MCF 10A (cell line): Measurements from ENCODE around the gene ZEB1. TPM values are rescaled to one million over a fixed set of nuclear protein-coding genes. Genes with fewer than 3 reads are reported as not detected.

ENCODE experiments used
- BruUV-seq: library from RNA; stranded (reverse); fragments of 400-500 nt; replicated peaks from 2 replicates; lab custom pipeline; 2021; lab: Mats Ljungman, UMichigan
- CTCF ChIA-PET: fragments of 300-600 bp; sonication (Branson Sonifier 250); formaldehyde crosslinking; extraction: SDS; loops from one replicate; lab custom pipeline; 2021; ENCODE audit warnings: antibody characterized with exemption, inconsistent platforms; lab: Yijun Ruan, JAX
- POLR2A ChIA-PET: fragments of 300-600, 350-650 bp; sonication (Branson Sonifier 250); formaldehyde crosslinking; extraction: SDS; loops from one replicate; lab custom pipeline; 2020; ENCODE audit warnings: antibody characterized with exemption, inconsistent platforms; lab: Yijun Ruan, JAX
- DNase-seq: peaks from one replicate; pipeline ENCODE4 v3.0.0-alpha.2; 2018; ENCODE audit not compliant: unreplicated experiment
- H3K27ac Mint-ChIP-seq: one replicate; pipeline ENCODE4 v1.8.0; 2022; ENCODE audit warnings: mild to moderate bottlenecking, low read depth, mixed read lengths; ENCODE audit not compliant: unreplicated experiment
- H3K27me3 Mint-ChIP-seq: one replicate; pipeline ENCODE4 v1.8.0; 2022; ENCODE audit warnings: mixed read lengths; ENCODE audit not compliant: insufficient read depth, unreplicated experiment
- H3K36me3 Mint-ChIP-seq: one replicate; pipeline ENCODE4 v1.8.0; 2022; ENCODE audit warnings: mild to moderate bottlenecking, moderate library complexity, mixed read lengths; ENCODE audit not compliant: insufficient read depth, unreplicated experiment
- H3K4me1 Mint-ChIP-seq: one replicate; pipeline ENCODE4 v1.8.0; 2022; ENCODE audit warnings: mixed read lengths; ENCODE audit not compliant: insufficient read depth, unreplicated experiment
- H3K4me3 Mint-ChIP-seq: one replicate; pipeline ENCODE4 v1.8.0; 2022; ENCODE audit warnings: mild to moderate bottlenecking, moderate library complexity, mixed read lengths; ENCODE audit not compliant: unreplicated experiment
- H3K9me3 Mint-ChIP-seq: one replicate; pipeline ENCODE4 v1.8.0; 2022; ENCODE audit warnings: mixed read lengths; ENCODE audit not compliant: unreplicated experiment
- intact Hi-C: fragments of 100-400 bp; cut with micrococcal nuclease; formaldehyde crosslinking; loops from 2 replicates; pipeline ENCODE4 v1.14.1; 2022
- total RNA-seq: library from RNA; stranded (reverse); gene quantifications from 2 replicates; pipeline ENCODE4 v1.2.3, GENCODE V29; 2022
- TF ChIP-seq, protein P1 (sequence below): fragments of 200-600 bp; IDR thresholded peaks from one replicate; pipeline ENCODE4 v1.8.0; 2022; ENCODE audit warnings: antibody characterized with exemption, mild to moderate bottlenecking; ENCODE audit not compliant: unreplicated experiment

The ZEB1 gene
- total RNA-seq, 1 experiment from 2014 or later: 15.1 TPM

DNA sequence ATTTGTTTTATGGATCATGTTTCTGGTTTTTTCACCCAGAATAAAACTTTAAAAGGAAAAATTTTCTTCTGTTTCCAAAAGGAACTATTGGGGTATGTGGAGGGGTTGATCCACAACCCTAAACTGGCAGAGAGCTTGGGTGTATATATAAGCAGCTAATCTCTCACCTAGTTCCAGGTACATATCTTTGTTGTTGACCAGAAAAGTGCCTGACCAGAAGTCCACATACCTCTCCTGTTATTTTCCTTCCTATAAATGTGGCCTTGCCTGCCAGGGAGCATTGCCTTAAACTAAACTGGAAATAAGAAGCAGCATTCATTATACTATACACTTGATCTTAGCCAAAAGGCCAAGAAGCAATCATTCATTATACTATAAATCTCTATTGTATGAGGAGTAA is 112.0 kb downstream of the ZEB1 start:
- peaks cover 8% of the 10 kb centered on the region for H3K4me1 Mint-ChIP-seq
- no peaks in the 10 kb centered on the region for H3K27me3 Mint-ChIP-seq
- TF ChIP-seq, protein P1, sequence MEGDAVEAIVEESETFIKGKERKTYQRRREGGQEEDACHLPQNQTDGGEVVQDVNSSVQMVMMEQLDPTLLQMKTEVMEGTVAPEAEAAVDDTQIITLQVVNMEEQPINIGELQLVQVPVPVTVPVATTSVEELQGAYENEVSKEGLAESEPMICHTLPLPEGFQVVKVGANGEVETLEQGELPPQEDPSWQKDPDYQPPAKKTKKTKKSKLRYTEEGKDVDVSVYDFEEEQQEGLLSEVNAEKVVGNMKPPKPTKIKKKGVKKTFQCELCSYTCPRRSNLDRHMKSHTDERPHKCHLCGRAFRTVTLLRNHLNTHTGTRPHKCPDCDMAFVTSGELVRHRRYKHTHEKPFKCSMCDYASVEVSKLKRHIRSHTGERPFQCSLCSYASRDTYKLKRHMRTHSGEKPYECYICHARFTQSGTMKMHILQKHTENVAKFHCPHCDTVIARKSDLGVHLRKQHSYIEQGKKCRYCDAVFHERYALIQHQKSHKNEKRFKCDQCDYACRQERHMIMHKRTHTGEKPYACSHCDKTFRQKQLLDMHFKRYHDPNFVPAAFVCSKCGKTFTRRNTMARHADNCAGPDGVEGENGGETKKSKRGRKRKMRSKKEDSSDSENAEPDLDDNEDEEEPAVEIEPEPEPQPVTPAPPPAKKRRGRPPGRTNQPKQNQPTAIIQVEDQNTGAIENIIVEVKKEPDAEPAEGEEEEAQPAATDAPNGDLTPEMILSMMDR: no peak
- intact Hi-C loops: no loop called here
- H3K9me3 Mint-ChIP-seq: peaks cover 32% of the 10 kb centered on the region
- BruUV-seq: no TSS peak
- ChIA-PET CTCF (no interaction called here), POLR2A (no interaction called here)
- DNase-seq: no peak
- no peak overlapping the region for H3K27ac Mint-ChIP-seq
- no peak overlapping the region for H3K4me3 Mint-ChIP-seq
- H3K36me3 Mint-ChIP-seq: no peaks in the 10 kb centered on the region

DNA sequence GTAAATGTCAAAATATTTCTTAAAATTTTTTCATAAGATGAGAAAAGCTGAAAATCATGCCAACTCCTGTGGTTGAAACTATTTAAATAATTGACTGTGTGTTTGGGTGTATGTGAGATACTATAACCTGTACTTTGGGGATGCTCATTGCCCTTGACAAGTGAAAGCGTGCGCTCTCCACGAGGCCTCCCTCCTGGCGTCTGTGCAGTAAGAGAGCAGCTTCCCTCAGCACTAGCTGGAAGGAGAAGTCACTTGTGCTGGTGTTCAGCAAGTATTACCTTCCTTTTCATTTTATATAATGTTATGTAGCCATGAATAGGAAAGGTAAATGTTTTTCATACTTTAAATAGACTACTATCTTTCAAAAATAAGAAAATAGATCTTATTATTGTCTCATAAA is 118.9 kb downstream of the ZEB1 start:
- peaks cover 30% of the 10 kb centered on the region for H3K9me3 Mint-ChIP-seq
- CTCF ChIA-PET: no interaction called here
- no peaks in the 10 kb centered on the region for H3K36me3 Mint-ChIP-seq
- POLR2A ChIA-PET: no interaction called here
- no peak for DNase-seq
- H3K4me3 Mint-ChIP-seq: no peak overlapping the region
- intact Hi-C loops: no loop called here
- H3K27ac Mint-ChIP-seq: no peak overlapping the region
- TF ChIP-seq, protein P1: no peak
- no TSS peak for BruUV-seq
- H3K27me3 Mint-ChIP-seq: no peaks in the 10 kb centered on the region
- no peaks in the 10 kb centered on the region for H3K4me1 Mint-ChIP-seq

DNA sequence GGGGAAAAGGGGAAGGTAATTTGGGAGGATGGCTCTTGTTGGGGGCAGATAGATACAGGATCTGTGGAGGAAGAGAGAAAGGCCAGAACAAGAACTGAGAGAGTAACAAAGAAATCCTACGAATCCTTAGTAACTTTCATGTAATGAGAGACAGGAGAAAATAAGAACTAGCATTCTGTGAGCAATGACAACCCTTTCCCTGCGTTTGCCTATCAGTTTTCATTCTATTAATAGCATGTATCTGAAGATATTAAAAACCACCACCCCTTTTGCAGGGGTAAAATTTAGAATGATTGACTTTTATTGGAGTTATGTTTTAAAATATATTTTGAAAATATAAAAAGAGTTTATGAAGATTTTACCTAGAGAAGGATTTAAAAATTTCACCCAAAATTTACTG is 132.8 kb downstream of the ZEB1 start:
- no peak overlapping the region for H3K4me3 Mint-ChIP-seq
- POLR2A ChIA-PET: interaction anchor here (0.9 kb wide), 1 partner anchor 27 kb away, joined by 3 read pairs; no protein-coding TSS in a partner anchor
- TF ChIP-seq, protein P1: no peak

GRCh38 chr10:31456468-31456867 is 137.5 kb downstream of the ZEB1 start:
- POLR2A ChIA-PET: no interaction called here
- Mint-ChIP-seq H3K27me3 (no peaks in the 10 kb centered on the region), H3K4me1 (no peaks in the 10 kb centered on the region), H3K27ac (no peak overlapping the region), H3K4me3 (no peak overlapping the region), H3K36me3 (peaks cover 16% of the 10 kb centered on the region), H3K9me3 (peaks cover 8% of the 10 kb centered on the region)
- intact Hi-C loops: no loop called here
- DNase-seq: no peak
- CTCF ChIA-PET: no interaction called here
- TF ChIP-seq, protein P1: no peak
- no TSS peak for BruUV-seq

More for the DNA sequence above, 132.8 kb downstream of the ZEB1 start:
- no peaks in the 10 kb centered on the region for H3K27me3 Mint-ChIP-seq
- H3K27ac Mint-ChIP-seq: no peak overlapping the region
- CTCF ChIA-PET: interaction anchor here (0.7 kb wide), 1 partner anchor 14 kb away, joined by 3 read pairs; no protein-coding TSS in a partner anchor
- no TSS peak for BruUV-seq
- intact Hi-C loops: no loop called here
- DNase-seq: no peak
- H3K9me3 Mint-ChIP-seq: peaks cover 8% of the 10 kb centered on the region
- H3K4me1 Mint-ChIP-seq: no peaks in the 10 kb centered on the region
- peaks cover 18% of the 10 kb centered on the region for H3K36me3 Mint-ChIP-seq
